Stimulated activated CD4-positive, alpha-beta T cell treated with anti-CD3 and anti-CD28 coated beads, Interleukin-12 subunit alpha, Interleukin-12 subunit beta, amount 100 ng/mL, for 4 hours (primary cell): ENCODE results near the gene MICAL2.
A peak's percentile ranks its signal among the peaks of the same experiment; 100 is the strongest.

Experiments
- DNase-seq: peaks from one replicate; pipeline ENCODE4 v3.0.0-alpha.2; 2020

Gene MICAL2

GRCh38 chr11:12192794-12193514, 82.6 kb downstream of the MICAL2 start:
- no peak for DNase-seq

- DNase-seq = no peak
These were observed 83.3 kb downstream of the MICAL2 start for GRCh38 chr11:12193515-12194336.

GRCh38 chr11:12195768-12196167, 85.4 kb downstream of the MICAL2 start:
- DNase-seq = no peak

- DNase-seq = no peak
These were observed 85.9 kb downstream of the MICAL2 start for GRCh38 chr11:12196308-12196707.

GRCh38 chr11:12196872-12197271, 86.5 kb downstream of the MICAL2 start:
- no peak for DNase-seq

- no peak for DNase-seq
These were observed 88.1 kb downstream of the MICAL2 start for GRCh38 chr11:12198251-12199222.

- no peak for DNase-seq
These were observed 89.0 kb downstream of the MICAL2 start for GRCh38 chr11:12199231-12199948.

- DNase-seq = no peak
These were observed 90.0 kb downstream of the MICAL2 start for GRCh38 chr11:12200279-12200990.

- no peak for DNase-seq
These were observed 90.9 kb downstream of the MICAL2 start for GRCh38 chr11:12200991-12201985.

- no peak for DNase-seq
These were observed 92.4 kb downstream of the MICAL2 start for GRCh38 chr11:12202661-12203310.

GRCh38 chr11:12204506-12204905, 94.1 kb downstream of the MICAL2 start:
- DNase-seq = no peak

- DNase-seq = no peak
These were observed 94.9 kb downstream of the MICAL2 start for GRCh38 chr11:12205330-12205729.

- DNase-seq = no peak
These were observed 96.1 kb downstream of the MICAL2 start for GRCh38 chr11:12206529-12206928.

- peak; percentile 31 for DNase-seq
These were observed 97.2 kb downstream of the MICAL2 start for GRCh38 chr11:12207384-12208150.

- no peak for DNase-seq
These were observed 98.7 kb downstream of the MICAL2 start for GRCh38 chr11:12209096-12209495.

GRCh38 chr11:12210200-12210599, 99.8 kb downstream of the MICAL2 start:
- no peak for DNase-seq

- DNase-seq = no peak
These were observed 101.1 kb downstream of the MICAL2 start for GRCh38 chr11:12211331-12212065.

- DNase-seq = no peak
These were observed 101.9 kb downstream of the MICAL2 start for GRCh38 chr11:12212174-12212820.
